Measurements from ENCODE around the gene ALOX12.
"Not testable (repeated sequence)": the region's sequence is repeated elsewhere in the genome, so short reads cannot be mapped to it uniquely, and the experiment has no call there.

Gene ALOX12

DNA sequence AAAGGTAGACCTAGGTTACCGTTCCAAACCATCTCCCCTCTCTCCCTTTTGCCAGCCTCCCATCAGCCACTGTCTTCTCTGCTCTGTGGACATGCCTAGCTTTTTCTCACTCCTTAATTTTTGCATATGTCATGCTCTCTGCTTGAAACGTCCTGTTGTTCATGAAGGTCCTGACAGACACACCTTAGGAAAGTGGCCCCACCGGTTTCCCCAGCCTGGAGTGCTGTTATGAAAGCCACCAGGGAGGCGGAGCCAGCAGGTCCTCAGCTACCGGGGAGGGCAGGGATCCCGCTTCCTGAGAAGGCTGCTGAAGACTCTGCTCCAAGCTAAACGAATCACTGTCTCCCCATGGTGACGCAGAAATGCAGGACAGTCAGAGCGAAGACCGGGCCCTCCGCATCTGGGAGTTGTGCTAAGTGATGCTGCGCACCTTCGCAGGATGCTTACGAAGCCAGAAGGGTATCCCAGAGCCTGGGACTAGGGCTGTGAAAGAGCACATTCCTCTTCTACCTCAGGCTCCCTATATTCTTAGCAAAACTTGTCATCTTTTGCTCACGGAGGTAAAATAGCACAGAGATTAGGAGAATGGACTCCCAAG lies 50.4 kb downstream of the ALOX12 start:
- DNase-seq (ENCODE audit: low spot score): peak; percentile 37

DNA sequence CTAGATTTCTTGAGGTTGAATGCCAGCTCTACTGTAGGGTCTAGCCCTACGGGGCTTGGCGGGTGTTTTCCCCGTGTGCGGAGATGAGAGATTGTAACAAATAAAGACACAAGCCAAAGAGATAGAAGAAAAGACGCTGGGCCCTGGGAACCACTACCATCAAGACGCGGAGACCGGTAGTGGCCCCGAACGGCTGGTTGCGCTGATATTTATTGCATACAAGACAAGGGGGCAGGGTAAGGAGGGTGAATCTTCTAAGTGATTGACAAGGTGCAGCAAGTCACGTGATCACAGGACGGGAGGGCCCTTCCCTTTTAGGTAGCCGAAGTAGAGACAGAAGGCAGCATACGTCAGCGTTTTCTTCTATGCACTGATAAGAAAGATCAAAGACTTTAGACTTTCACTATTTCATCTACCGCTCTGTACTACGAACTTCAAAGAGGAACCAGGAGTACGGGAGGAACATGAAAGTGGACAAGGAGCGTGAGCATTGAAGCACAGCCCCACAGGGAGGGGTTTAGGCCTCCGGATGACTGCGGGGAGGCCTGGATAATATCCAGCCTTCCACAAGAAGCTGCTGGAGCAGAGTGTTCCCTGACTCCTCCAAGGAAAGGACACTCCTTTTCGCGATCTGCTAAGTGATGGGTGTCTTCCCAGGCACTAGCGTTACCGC lies 51.0 kb downstream of the ALOX12 start:
- DNase-seq (ENCODE audit: low spot score): peak; percentile 82

DNA sequence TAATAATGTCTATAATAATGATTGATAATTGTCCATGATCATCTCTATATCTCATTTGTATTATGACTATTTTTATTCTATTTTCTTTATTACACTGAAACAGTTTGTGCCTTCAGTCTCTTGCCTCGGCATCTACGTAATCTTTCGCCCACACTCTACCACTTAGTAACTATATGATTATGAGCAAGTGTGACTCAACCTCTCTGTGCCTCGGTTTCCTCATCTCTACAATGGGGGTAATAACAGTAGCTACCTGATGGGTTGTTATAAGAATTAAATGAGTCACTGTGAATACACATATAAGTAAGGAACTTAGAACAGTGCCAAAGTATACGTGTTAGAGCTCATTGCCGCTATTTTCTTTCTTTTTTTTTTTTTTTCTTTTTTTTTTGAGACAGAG lies 51.7 kb downstream of the ALOX12 start:
- no peak for DNase-seq (ENCODE audit: low spot score)

DNA sequence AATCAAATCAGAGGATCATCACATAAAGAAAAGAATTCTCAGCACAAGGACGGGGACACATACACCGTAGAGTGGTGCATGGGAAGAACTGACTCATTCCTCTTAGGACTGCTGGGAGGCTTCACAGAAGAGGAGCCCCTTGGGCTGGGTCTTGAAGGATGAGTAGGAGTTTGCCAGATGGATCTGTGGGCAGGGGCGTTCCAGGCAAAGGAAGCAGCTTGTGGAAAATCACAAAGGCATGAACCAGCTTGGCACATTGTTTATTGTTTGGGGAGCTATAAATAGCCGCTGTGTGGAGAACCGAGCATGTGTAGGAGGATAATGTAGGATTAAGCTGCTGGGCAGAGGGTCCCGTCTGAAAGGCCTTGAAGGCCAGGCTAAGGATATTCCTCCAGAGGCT lies 53.1 kb downstream of the ALOX12 start:
- no peak for DNase-seq (ENCODE audit: low spot score)

DNA sequence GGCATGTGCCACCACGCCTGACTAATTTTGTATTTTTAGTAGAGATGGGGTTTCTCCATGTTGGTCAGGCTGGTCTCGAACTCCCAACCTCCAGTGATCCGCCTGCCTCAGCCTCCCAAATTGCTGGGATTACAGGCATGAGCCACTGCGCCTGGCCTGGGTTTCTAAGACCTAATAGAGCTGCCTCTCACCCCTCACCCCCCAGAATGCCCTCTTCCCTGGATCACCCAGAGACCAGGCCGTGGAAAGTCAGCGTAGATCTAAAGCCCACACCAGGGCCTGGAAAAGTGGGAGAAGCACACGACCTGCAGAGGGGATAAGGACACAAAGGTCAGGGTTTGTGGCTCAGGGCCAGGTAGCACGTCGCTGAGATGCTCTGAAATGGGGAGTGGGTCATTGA lies 54.7 kb downstream of the ALOX12 start:
- not testable (repeated sequence) for DNase-seq (ENCODE audit: low spot score)

DNA sequence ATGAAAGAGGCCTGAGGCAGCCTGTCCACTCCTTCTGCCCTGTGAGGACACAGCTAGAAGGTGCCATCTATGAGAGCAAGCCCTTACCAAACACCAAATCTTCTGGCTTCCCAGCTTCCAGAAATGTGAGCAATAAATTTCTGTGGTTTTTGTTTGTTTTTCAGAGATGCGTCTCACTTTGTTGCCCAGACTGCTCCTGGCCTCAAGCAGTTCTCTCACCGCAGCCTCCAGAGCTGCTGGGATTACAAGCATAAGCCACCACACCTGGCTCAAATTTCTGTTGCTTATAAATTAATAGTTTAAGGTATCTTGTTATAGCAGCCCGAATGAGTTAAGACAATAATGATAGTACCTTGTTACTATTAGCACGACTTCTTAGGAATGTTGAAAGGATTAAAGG lies 60.5 kb downstream of the ALOX12 start:
- DNase-seq (ENCODE audit: low spot score): no peak

DNA sequence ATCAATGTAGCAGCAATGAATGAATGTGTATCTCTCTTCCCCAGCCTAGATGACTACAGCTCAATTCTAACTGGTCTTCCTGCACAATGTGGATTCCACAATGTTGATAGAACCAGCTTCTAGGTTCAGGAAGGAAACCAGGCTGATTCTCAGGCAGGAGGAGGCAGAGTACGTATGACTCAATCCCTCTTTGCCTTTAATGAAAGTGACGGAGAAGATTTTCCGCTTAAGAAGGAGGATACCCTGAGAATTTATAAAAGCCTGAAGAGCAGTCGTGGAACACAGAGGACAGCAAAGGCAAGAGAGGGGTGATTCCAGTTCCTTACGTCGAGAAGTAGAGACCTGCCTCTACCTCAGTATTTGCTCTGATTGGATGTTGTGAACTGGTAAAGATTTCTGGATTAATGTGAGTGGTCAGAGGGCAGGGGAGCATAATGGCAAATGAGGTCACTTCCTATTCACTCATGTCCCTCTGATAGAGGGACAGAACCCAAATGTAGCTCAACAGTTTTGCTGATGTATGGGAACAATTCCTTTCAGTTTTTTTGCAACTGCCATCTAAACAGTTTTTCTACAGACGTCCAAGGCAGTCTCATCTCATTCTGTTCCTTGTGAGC lies 63.1 kb downstream of the ALOX12 start:
- no peak for DNase-seq (ENCODE audit: low spot score)
